ENCODE data around the gene TMEM213. TPM values are rescaled to one million over a fixed set of nuclear protein-coding genes. Genes with fewer than 3 reads are reported as not detected.

Gene TMEM213
- total and polyA plus RNA-seq, 10 of the 15 experiments (the other 5 are each of a cell fraction or from before 2014, with no cell fraction given) = not detected

GRCh38 chr7:138816650-138817049, 18.9 kb downstream of the TMEM213 start (continued):
- TF ChIP-seq, protein P1, sequence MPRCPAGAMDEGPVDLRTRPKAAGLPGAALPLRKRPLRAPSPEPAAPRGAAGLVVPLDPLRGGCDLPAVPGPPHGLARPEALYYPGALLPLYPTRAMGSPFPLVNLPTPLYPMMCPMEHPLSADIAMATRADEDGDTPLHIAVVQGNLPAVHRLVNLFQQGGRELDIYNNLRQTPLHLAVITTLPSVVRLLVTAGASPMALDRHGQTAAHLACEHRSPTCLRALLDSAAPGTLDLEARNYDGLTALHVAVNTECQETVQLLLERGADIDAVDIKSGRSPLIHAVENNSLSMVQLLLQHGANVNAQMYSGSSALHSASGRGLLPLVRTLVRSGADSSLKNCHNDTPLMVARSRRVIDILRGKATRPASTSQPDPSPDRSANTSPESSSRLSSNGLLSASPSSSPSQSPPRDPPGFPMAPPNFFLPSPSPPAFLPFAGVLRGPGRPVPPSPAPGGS (IDR thresholded peaks at IDR 0.05; ENCODE audit: borderline replicate concordance, insufficient read depth, low read depth, low read length, poor library complexity, severe bottlenecking) = no peak
- TF ChIP-seq RCOR1 (conservative IDR thresholded peaks at IDR 0.05; ENCODE audit: low read depth, low read length) (no peak), IKZF2 (IDR thresholded peaks at IDR 0.05) (no peak)

DNA sequence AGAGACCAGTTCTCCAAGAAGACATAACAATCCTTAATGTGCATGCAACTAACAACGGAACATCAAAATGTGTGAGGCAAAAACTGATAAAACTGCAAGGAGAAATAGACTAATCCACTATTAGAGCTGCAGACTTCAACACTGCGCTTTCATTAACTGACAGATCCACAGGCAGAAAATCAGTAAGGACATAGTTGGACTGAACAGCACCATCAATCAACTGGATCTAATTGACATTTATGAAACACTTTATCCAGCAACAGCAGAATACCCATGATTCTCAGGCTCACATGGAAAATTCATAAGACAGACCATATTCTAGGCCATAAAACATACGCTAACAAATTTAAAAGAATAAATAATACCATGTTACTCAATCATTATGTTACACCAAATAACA, 21.8 kb downstream of the TMEM213 start:
- Histone ChIP-seq H3K36me3 (ENCODE audit: control insufficient read depth in 2 of 2, insufficient read depth in 2 of 2, low read length in 1 of 2) (no peaks in the 10 kb centered on the region), H3K27ac (ENCODE audit: control insufficient read depth, insufficient read depth) (no peak overlapping the region), H4K20me1 (ENCODE audit: control insufficient read depth, insufficient read depth) (no peaks in the 10 kb centered on the region), H3K27me3 (replicated peaks in 1 of 2; ENCODE audit: control insufficient read depth in 2 of 2, insufficient read depth in 2 of 2, low read length in 1 of 2) (no peaks in the 10 kb centered on the region), H3K4me2 (ENCODE audit: control insufficient read depth, insufficient read depth) (no peak overlapping the region), H3K9ac (ENCODE audit: control insufficient read depth, insufficient read depth, low read length) (no peak overlapping the region), H3K4me3 (no peak overlapping the region), H3K79me2 (ENCODE audit: control insufficient read depth, insufficient read depth, low read length) (no peaks in the 10 kb centered on the region), H3K4me1 (ENCODE audit: control insufficient read depth, insufficient read depth, low read length) (no peaks in the 10 kb centered on the region), H2AFZ (ENCODE audit: control insufficient read depth, low read depth, low read length) (no peak overlapping the region), H3K9me3 (replicated peaks; ENCODE audit: control insufficient read depth, insufficient read depth, low read length) (no peaks in the 10 kb centered on the region)
- ATAC-seq = no peak
- TF ChIP-seq, protein P2, sequence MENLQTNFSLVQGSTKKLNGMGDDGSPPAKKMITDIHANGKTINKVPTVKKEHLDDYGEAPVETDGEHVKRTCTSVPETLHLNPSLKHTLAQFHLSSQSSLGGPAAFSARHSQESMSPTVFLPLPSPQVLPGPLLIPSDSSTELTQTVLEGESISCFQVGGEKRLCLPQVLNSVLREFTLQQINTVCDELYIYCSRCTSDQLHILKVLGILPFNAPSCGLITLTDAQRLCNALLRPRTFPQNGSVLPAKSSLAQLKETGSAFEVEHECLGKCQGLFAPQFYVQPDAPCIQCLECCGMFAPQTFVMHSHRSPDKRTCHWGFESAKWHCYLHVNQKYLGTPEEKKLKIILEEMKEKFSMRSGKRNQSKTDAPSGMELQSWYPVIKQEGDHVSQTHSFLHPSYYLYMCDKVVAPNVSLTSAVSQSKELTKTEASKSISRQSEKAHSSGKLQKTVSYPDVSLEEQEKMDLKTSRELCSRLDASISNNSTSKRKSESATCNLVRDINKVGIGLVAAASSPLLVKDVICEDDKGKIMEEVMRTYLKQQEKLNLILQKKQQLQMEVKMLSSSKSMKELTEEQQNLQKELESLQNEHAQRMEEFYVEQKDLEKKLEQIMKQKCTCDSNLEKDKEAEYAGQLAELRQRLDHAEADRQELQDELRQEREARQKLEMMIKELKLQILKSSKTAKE (IDR thresholded peaks at IDR 0.05; ENCODE audit: low read depth, poor library complexity, severe bottlenecking) = no peak
- no peak for FAIRE-seq
- RAD21 ChIA-PET (ENCODE audit: unreplicated experiment) = interaction anchor here (0.6 kb wide), 1 partner anchor 218 kb away, joined by 3 read pairs; no protein-coding TSS in a partner anchor
- intact Hi-C loops (cut with micrococcal nuclease; ENCODE audit: unreplicated experiment) (no loop called here), in situ Hi-C loops (cut with MboI) (no loop called here)
- no peak for DNase-seq (ENCODE audit: low read depth, low spot score)
- CTCF ChIA-PET = no interaction called here
- POLR2A ChIA-PET = no interaction called here
- SMC1A ChIA-PET (ENCODE audit: uncharacterized antibody, unreplicated experiment) = no interaction called here
- 56% methylated on average over 3 of the region's 3 CpGs for WGBS (ENCODE audit: insufficient coverage, insufficient replicate concordance, low lambda C conversion rate, missing lambda C conversion rate)
- no TSS peak for BruUV-seq (replicated peaks)
